ENCODE measurements around the gene TUBGCP2.

Gene TUBGCP2

GRCh38 chr10:133272301-133272963 lies 36.2 kb downstream of the TUBGCP2 start:
- TF ChIP-seq CTCF (IDR thresholded peaks at IDR 0.05; ENCODE audit: insufficient read depth, low read length, missing control alignments) = no peak
- no peak overlapping the region for H3K4me3 ChIP-seq (ENCODE audit: low read depth, low read length)
- ChIA-PET CTCF (no interaction called here), POLR2A (no interaction called here)
- no peak for DNase-seq (ENCODE audit: low read depth, low spot score)

DNA sequence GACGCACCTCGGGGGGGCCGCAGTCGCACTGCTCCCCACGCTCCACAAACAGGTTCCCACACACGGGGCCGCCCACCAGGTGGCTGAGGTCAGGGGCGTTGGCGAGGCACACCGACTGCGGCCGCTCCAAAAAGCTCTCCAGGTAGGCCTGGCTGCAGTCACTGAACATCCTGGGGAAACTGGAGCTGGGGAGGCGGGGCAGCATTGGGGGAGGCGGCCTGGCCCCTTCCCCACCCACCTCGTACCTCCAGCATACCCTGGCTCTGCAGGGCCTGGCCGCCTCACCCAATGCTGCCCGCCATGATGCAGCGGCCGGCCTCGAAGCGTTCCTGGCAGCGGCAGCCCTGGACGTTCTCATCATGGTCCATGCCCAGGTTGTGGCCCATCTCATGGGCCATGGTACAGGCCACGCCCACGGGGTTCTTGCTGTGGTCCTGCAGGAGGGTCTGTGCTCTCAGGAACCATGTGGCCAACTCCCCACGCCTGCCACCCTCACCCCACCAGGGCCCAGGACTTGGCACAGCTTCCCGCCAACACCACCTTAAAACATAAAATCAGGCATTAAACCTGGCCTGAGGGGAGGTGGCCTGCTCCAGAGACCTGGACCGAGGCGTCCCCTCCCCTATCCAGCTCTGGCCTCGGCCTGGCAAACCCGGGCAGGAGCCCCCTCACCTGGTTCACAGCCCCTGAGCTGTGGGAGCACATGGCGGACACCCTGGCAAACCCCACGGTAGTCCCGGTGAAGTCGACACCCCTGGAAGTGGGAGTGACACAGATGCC lies 37.0 kb downstream of the TUBGCP2 start:
- TF ChIP-seq CTCF (IDR thresholded peaks at IDR 0.05; ENCODE audit: insufficient read depth, low read length, missing control alignments) = no peak
- ChIA-PET CTCF (no interaction called here), POLR2A (no interaction called here)

DNA sequence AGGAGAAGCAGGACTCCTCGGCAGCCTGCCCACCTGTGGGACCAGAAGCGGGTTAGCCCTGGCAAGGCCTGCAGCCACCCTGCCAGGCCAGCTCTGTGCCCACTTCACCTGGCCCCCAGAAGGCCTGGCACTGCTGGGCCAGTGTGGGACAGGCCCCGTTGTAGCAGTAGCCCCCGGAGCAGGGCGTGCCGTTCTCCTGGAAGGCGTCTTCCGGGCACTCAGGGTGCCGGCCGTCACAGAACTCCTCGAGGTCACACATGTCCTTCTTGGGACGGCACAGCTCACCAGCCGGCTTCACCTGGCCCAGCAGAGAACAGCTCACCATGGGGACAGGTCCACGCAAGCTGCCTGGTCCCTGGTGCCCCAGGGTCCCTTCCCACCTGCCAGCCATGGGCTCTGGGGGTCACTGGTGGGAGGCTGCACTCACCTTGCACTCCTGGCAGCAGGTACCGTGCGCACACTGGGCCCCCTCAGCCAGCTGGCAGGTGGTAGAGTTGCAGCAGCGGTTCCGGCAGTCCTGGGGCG lies 37.8 kb downstream of the TUBGCP2 start:
- ChIA-PET POLR2A (no interaction called here), CTCF (interaction anchor here (1.3 kb wide), 1 partner anchor 127 kb away, joined by 4 read pairs; no protein-coding TSS in a partner anchor)

More for the DNA sequence above, 37.0 kb downstream of the TUBGCP2 start:
- no peak overlapping the region for H3K4me3 ChIP-seq (ENCODE audit: low read depth, low read length)
- DNase-seq (ENCODE audit: low read depth, low spot score) = no peak

GRCh38 chr10:133270204-133270603 lies 38.5 kb downstream of the TUBGCP2 start:
- ChIA-PET CTCF (interaction anchor here (1.3 kb wide), 1 partner anchor 127 kb away, joined by 4 read pairs; no protein-coding TSS in a partner anchor), POLR2A (no interaction called here)
- H3K4me3 ChIP-seq (ENCODE audit: low read depth, low read length) = no peak overlapping the region
- DNase-seq (ENCODE audit: low read depth, low spot score) = no peak
- TF ChIP-seq CTCF (IDR thresholded peaks at IDR 0.05; ENCODE audit: insufficient read depth, low read length, missing control alignments) = no peak

More for the DNA sequence above, 37.8 kb downstream of the TUBGCP2 start:
- no peak for TF ChIP-seq CTCF (IDR thresholded peaks at IDR 0.05; ENCODE audit: insufficient read depth, low read length, missing control alignments)
- no peak for DNase-seq (ENCODE audit: low read depth, low spot score)
- H3K4me3 ChIP-seq (ENCODE audit: low read depth, low read length) = no peak overlapping the region

DNA sequence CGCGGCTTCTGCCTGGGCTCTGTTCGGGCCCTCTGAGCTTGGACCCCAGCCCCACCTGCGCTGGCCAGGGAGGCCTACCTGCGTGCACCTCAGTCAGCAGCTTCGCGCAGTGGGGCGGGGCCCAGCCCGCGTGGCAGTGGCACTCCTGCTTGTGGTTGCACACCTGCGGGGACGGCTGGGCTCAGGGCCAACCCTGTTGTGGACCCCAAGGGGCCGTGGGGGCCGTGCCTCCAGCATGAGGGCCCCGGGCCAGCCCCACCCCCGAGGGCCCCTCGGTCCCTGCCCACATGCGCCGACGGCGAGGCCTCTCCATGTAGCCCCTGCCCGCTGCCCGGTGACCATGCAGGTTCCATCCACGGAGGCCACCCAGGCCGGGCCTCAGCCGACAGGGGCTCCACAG lies 39.3 kb downstream of the TUBGCP2 start:
- ChIA-PET POLR2A (no interaction called here), CTCF (interaction anchor here (0.9 to 1.0 kb wide), 2 partner anchors 49 to 60 kb away, joined by 3 read pairs; no protein-coding TSS in a partner anchor)
- no peak for TF ChIP-seq CTCF (IDR thresholded peaks at IDR 0.05; ENCODE audit: insufficient read depth, low read length, missing control alignments)
- no peak overlapping the region for H3K4me3 ChIP-seq (ENCODE audit: low read depth, low read length)
- DNase-seq (ENCODE audit: low read depth, low spot score) = no peak

DNA sequence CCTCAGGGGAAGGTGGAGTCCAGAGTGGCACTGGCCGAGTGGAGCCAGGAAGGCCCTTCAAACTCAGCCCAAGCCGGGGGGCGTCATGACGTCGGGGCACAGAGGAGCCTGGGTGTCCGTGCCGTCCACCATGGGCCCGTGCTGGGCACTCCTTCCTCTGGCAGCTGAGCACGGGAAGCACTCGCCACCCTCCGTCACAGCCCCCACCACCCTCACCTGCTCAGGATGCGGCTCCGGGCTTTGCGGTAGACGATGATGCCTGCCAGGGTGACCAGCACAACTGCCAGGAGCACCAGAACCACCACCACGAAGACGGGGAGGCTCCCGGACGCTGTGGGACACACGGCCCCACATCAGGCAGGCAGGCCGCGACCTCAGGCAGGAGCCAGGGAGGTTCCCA lies 40.1 kb downstream of the TUBGCP2 start:
- ChIA-PET CTCF (interaction anchor here (0.9 to 1.0 kb wide), 2 partner anchors 50 to 61 kb away, joined by 3 read pairs; no protein-coding TSS in a partner anchor), POLR2A (no interaction called here)
- TF ChIP-seq CTCF (IDR thresholded peaks at IDR 0.05; ENCODE audit: insufficient read depth, low read length, missing control alignments) = no peak
- H3K4me3 ChIP-seq (ENCODE audit: low read depth, low read length) = no peak overlapping the region
- DNase-seq (ENCODE audit: low read depth, low spot score) = no peak

Data from AG04449 (cell line).